Tibial nerve (tissue), 4 donors: Measurements from ENCODE around the gene SRSF4.

Experiments used
- CTCF ChIP-seq, 5 experiments: fragments of 200-600 bp in 3 of 5; fragments of 450-650 bp in 2 of 5; sonication (generic) in 3 of 5; IDR thresholded peaks; one replicate each; pipeline ENCODE4 v1.5.1; 2016 to 2019; ENCODE audit warnings: antibody characterized with exemption in 5 of 5, mild to moderate bottlenecking in 3 of 5, moderate library complexity in 2 of 5
- EP300 ChIP-seq, 2 donors: sonication (generic); formaldehyde crosslinking; IDR thresholded peaks; one replicate each; pipeline ENCODE4 v1.6.1; 2017; ENCODE audit warnings: antibody characterized with exemption in 2 of 2, mild to moderate bottlenecking in 1 of 2
- POLR2A ChIP-seq, 2 donors: fragments of 450-650 bp; IDR thresholded peaks; one replicate each; pipeline ENCODE4 v1.6.1; 2017; ENCODE audit warnings: antibody characterized with exemption in 2 of 2, mild to moderate bottlenecking in 2 of 2, moderate library complexity in 2 of 2

- TF ChIP-seq CTCF (IDR thresholded peaks at IDR 0.05) = no peak
- TF ChIP-seq EP300 (IDR thresholded peaks at IDR 0.05) = no peak
- no peak for TF ChIP-seq POLR2A (IDR thresholded peaks at IDR 0.05)
Measured at GRCh38 chr1:29195881-29196291, 14.2 kb upstream of the SRSF4 start.
